HG02938 (cell line): ENCODE data around the gene RBM43.
"Not testable (repeated sequence)": the region's sequence is repeated elsewhere in the genome, so short reads cannot be mapped to it uniquely, and the experiment has no call there.

Source experiments
- ATAC-seq: cut with Tn5 transposase; IDR thresholded peaks from one replicate; pipeline ENCODE4 v1.9.1; 2021; ENCODE audit warnings: mild to moderate bottlenecking, moderate library complexity; ENCODE audit not compliant: unreplicated experiment

RBM43 gene

DNA sequence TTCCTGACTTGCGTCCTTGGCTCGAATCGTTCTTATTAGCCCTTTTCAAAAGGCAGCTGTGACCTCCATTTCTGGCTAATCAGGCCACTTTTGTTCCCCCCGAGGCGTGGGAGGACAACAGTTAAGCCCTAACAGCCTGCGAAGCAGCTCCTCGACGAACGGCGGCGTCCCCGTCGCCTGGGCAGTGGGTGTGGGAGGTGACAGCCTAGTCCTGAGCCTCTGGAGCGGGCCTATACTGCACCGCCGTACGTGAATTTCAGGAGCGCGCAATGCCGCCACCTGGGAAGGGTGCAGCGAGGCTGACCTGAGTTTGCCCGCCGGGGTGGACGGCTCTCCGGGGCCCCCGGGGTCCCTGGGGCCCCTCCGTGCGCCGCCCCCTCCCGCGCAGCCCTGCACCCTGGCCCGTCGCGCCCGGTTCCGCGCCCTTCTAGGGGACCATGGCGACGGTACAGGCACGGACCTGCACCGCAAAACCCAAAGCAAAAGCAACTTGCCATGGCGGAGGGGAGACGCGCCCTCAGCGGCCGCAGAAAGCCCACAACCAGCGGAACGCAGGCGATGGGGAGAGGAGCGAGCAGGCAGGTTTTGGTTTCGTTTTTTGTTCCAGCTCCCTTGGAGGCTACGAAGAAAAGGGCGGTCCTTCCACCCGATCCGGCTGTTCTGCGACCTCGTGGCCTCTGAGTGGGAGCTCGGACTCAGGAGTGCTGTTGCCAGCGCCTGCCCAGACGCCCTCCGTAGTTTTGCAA, at the start of gene RBM43:
Gene RBM43 (minus strand): TSS at position 633 of the 746 bp plus-strand sequence. CDS start 136 bp downstream, at position 497.
- ATAC-seq: peak; percentile 93

DNA sequence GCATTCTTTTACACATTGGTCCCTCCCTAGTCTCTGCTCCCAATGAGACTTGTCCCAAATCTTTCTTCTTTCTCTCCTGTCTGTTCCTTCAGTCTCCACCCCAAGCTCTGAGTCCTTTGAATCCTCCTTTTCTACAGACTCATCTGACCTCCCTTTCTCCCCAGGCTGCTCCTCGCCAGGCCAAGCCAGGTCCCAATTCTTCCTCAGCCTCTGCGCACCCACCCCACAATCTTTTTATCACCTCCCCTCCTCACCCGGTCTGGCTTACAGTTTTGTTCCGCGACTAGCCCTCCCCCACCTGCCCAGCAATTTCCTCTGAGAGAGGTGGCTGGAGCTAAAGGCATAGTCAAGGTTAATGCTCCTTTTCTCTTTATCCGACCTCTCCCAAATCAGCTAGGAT, 48.6 kb upstream of the RBM43 start:
- ATAC-seq: not testable (repeated sequence)

DNA sequence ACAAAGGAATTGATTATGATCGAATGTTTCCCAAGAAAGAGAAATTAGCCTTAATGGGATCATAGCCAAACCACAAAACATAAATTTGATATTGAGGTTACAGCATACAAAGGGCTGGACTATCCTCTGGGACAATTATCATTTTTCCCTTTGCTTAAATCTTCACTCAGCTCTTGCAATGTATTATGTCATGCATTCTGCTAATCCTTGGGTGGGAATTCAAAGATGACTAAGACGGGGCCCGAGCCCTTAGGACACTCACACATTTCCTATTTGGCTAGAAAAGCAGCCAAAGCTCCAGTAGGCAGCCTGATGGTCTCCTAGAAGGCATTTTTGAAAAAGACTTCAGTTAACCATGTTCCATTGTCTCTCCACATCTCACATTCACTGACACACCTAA, 45.0 kb upstream of the RBM43 start:
- ATAC-seq: no peak

DNA sequence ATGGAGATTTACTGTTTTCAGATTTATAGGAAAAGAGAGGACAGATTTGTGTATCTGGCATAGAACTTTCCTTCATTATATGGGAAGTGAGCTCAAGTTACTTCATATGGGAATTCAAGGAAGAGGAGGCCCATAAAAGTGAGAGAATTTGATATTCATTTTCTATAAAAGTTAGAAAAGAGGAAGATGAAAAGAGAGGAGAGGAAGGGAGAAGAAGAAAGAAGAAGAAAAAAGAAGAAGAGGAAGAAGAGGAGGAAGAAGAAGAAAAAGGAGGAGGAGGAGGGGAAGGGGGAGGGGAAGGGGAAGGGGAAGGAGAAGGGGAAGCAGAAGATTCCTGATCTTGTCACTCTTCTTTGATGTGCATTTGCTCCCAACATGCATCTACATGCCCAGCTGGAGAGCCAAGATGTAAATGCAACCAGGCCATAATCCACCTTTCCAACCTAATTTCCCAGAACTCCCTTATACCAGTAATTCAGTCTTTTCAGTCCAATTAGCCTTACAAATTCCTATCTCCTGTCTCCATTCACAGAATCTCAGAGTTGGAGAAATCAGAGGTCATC, 43.5 kb upstream of the RBM43 start:
- no peak for ATAC-seq

DNA sequence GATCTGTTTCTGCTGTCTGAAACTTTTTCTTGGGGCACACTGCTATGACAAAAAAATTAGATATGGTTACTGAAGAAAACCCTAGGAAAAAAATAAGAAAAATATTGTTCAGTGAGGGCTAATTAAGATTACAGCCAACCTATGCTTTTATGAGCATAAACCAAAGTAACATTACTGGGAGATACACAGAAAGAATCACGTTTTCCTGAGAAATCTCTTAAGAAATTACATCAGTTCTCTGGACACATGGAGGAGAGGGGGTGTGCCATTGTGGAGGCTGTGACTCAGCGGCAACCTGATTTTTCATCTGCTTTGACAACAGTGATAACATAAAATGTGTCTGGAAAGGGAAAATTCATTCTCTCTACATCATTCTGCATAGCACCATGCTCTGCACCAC, 41.2 kb upstream of the RBM43 start:
- ATAC-seq: no peak

DNA sequence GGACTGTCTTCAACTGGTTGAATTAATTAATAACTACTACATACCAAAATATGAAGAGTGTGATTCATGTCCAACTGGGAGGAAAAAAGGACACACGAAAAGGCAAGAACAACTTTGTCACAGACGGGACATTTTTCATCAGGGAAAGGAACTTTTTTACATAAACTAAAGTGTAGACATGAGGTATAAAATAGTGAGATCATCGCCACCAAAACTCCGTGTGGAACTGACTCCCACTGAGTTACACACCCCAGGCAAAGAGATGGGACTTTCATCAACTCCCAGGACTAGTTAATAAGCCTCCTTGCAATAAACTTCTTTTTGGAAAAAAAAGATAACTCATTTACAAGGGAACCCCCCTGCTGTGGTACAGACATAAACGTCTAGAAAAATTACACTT, 40.7 kb upstream of the RBM43 start:
- ATAC-seq: no peak

DNA sequence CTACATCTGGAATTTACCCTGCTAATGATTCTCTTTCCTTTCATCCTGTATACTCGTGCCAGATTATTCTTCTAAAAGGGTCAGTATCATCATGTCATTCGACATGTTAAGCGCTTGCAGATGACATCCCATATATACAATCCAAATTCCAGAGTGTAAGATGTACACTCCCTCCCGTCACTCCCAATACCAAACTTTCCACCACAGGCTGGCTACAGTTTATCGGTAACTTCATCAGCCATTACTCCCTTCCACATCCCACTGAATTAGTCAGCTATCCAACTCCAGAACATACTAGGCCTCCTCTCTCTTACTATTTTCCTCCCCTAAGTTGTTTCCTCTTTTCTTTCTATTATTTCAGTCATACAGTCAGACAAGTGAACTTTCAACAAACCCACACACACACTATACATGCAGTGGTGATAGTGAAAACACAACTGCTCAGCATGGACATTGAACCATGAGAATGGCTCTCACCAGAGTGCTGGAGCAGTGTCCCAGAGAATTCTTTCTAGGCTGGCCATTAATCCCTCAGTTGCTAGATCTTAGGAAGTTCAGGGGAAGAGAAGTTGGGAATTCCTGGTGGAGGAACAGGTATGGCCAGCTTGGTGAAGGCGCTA, 38.4 kb upstream of the RBM43 start:
- no peak for ATAC-seq

DNA sequence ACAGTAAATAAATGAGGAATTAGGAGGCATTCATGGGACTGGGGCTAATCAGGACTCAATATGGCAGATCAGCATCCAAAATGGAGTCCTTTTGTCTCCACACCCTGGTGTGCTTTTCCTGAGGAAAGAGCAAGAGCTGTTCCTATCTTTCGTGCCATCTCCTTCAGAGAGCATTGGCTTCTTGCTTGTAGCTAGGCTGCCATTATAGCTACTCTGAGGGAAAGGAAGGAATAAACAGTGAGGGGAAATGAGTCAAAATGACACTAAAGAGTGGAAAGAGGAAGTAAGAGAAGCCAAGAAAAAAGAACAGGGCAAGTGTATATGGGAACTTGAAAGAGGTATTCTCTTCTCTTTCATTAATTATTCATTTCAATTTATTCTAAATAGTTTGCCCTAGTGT, 36.2 kb upstream of the RBM43 start:
- ATAC-seq: peak; percentile 98

DNA sequence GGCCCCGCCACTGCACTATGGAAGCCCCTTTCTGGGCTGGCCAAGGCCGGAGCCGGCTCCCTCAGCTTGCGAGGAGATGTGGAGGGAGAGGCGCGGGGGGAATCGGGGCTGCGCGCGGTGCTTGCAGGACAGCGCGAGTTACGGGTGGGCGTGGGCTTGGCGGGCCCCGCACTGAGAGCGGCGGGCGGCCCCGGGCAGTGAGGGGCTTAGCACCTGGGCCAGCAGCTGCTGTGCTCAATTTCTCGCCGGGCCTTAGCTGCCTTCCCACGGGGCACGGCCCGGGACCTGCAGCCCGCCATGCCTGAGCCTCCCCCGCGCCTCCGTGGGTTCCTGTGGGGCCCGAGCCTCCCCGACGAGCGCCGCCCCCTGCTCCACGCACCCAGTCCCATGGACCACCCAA, 34.3 kb upstream of the RBM43 start:
- not testable (repeated sequence) for ATAC-seq

DNA sequence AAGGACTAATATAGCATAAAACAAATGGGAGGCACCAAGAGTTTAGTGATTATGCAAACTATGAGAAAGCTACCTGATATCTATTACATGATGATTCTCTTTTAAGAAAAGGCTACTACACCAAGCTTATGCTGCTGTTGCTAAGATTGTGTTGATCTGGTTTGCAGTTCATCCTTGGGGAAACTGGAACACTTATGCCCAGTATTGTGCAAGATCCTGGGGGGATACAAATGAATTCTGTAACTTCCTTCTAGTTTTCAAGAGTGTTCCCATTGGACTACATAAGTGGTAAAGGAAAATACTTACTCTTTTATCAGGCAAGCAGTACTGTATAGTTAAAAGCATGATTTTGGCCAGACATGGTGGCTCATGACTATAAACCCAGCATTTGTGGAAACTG, 30.9 kb upstream of the RBM43 start:
- ATAC-seq: no peak

DNA sequence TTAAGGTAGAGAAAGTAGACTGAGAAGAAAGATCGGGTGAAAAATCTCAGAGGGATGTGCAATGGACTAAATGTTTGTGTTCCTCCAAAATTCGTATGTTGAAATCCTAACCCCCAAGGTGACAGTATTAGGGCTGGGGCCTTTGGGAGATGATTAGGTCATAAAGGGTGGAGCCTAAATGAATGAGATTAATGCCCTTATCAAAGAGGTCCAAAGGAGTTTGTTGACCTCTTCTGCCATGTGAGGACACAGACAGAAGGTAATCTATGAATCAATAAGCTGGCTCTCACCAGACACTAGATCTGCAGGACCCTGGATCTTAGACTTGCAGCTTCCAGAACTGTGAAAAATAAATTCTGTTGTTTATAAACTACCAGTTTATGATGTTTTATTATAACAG, 30.5 kb upstream of the RBM43 start:
- ATAC-seq: no peak

DNA sequence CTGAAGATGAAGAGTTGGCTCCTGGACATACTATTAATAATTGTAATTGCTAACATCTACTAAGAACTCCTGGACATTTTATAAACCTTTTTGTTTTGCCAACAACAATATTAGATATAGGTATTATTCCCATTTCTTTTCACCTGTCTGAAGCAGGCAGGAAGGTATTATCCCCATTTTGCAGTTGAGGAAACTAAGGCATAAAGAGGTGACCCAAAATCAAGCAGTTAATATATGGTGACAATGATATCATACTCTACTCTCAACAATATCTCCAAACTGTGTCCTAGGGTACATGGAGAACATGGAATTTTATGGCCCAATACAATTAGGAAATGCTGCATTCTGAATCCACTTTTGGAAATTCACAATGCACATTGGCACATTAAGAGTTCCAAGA, 29.6 kb upstream of the RBM43 start:
- no peak for ATAC-seq

DNA sequence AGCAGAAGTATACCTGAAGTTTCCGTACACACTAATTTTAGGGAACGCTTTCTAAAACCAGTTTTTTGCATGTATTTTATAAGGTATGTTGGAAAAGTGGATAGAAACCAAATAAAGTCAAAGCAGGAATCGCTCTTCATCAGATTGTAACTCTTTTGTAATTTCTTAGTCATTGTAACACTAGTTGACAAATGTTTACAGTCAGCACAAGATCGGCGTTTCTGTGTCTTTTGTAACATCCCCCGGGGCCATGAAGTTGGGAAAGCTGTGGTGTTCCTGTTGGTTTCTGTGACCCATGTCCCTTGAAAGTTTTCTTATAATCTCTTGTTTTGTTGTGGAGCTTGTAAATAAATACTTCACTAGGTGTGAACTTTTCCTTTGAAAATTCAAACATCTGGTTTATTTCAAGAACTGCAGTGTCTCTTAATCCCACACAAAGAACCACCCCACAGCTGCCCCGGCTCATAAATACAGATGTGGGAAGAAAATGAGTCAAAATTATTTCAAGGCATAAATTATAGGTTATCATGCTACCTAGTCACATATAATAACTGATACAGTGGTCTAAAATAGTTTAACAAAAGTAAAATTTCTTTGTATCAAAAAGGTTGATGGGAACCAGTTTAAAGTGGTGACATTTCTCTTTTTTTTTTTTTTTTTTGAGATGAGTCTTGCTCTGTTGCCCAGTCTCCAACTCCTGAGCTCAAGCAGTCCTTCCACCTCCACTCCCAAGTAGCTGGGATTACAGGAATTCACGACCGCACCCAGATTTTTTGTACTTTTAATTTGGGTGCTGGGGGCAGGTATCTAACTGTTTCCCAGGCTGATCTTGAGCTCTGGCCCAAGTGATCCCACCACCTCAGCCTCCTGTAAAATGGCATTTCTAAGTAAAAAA, 28.6 kb upstream of the RBM43 start:
- ATAC-seq: peak; percentile 18

DNA sequence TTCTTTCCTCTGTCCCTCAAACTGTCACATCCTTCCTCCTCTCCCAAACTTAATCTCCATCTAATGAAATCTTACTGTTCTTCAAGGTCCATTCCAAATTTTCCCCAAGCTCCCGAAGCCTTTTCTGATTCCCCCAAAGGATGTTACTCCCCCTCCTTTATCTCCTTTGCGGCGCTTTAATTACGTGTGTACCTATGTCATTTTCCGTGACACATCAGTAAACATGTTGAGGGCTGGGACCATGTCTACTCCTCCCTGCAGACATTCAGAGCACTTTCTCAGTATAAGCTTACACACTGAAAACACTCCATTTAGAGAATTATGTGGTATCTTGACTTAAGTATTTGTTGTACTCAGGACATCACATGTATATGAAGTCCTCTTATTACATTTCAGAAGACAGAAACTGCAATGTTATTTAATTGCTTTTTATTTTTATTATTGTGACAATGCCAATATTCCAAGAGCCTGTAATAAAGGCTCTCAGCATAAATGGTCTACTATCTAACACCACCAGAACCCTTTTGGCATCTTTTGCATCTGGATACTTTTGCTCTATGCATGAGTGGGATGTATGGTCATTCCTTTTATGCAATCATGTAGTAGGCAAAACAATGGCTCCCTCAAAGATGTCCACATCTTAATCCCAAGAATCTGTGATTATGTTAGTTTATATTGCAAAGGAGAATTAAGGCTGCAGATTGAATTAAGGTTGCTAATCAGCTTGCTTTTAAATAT, 26.0 kb upstream of the RBM43 start:
- no peak for ATAC-seq

DNA sequence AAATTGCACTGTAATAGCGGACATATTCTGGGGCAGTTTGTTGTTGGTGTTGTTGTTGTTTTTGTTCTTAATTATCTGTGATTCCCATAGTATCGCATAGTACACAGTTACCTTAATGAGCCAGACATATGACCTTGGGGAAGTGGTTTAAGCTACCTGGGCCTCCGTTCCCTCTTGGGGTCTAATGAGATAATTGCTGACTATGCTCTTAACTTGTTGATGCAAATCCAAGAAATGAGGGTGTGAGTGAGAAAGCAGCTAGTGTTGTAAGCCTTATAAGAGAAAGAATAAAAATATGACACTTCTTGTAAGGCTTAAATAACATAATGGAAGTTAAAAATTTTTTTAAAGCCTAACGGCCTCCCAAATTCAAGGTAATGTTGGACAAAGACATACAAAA, 20.7 kb upstream of the RBM43 start:
- ATAC-seq: no peak

DNA sequence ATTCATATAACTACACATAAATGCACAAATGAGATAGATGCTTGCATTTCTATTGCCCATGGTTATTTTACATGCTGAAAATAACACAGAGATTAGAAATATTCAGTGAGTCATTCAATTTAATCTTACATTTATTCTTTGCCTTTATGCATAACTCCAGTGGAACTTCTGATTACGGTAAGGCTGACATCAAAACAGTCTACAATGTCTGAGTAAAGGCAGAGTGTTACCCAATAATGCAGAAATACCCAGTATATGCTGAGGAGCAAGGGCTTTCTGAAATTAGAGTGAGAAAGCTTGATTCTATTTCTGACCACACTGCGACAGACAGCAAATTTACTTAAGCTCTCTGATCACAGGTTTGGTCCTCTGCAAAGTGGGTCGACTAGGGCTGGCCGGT, 18.6 kb upstream of the RBM43 start:
- no peak for ATAC-seq

DNA sequence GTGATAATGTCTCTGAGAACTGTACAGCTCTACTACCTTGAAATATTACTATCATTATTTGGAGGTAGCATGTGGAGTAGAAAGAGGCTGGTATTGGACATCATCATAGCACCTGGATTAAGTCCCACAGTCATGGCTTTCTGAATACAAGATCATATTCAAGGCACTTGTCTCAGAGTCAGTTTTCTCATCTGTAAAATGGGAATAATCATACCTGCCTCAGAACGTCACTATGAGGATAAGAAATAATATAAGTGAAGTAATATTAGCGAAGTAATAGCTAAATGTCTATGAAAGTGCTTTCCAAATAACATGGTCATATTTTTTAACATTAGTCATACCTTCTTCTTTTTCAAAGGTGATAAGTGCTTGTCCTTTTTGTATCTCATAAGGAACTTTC, 16.8 kb upstream of the RBM43 start:
- no peak for ATAC-seq

DNA sequence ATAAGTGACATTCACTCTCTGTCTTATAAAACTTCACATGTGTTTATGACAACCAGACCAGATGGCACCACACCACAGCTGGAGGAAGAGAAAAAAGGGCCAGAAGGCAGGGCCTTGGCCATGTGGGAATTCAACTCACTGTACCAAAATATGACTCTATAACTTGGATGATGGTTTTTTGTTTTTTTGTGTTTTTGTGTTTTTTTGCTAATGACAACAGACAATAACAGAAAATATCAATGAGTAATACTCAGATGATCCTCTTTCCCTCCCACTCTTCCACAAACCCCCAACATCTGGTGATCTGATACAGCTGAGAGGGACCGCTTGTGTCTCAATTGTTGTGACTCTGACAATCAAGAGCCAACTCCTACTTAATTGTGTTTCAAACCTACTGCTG, 15.4 kb upstream of the RBM43 start:
- ATAC-seq: no peak

DNA sequence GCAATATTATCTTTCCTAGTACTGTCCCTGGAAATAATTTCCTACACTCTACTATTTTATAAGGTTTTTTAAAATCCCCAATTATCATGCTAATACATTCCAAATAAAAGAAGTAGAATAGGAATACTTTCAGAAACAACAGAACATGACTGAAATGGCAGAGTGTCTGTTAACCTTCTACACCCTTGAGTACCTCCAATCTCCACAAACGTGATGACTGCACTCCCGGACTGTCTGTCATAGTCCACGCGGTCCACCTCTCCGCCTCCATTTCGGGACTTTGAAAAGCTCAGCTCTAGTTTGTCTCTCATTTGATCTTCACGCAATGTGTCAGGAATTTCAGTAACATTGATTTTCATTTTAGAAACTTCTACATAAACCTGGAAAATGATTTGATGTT, 13.6 kb upstream of the RBM43 start:
- no peak for ATAC-seq

DNA sequence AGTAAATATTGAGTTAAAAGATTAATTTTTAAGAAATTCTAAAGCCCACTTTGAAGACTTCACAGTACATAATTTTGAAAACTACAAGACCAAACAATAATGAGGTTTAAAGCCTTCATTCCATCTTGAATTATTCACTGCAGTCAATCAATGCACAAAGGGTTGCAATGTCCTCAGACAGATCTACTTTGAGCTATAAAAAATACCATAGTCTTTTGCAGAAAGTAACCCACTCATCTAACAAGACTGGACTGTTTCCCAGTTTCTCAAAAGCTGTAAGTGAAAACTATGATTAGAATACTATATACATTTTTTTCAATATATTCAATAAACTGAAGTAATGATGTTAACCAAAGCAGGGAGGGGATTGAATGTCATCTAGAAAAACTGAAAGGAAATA, 10.2 kb upstream of the RBM43 start:
- no peak for ATAC-seq
